ENCODE results near the gene MTUS2.
"Not testable (repeated sequence)": the region's sequence is repeated elsewhere in the genome, so short reads cannot be mapped to it uniquely, and the experiment has no call there.

MTUS2 gene

DNA sequence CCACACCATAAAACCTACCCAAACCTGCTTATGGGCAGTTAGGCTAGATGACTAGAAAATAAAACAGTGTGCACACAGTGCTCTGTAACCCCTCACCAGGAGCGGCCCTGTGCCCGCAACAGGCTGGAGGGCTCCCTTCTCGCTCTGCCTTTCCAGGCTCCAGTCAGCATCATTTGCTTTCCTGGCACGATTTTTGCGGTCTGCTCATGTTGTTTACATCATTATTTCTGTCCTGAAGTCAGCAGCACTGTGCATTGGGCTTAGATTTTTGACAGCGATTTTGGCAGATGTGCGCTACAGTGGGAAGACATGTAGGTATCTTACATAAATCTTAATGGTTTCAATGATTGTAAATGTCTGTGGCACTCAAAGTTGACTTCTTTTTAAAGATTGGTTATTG lies 344.0 kb downstream of the MTUS2 start:
- no peak for DNase-seq (ENCODE audit: low spot score)

DNA sequence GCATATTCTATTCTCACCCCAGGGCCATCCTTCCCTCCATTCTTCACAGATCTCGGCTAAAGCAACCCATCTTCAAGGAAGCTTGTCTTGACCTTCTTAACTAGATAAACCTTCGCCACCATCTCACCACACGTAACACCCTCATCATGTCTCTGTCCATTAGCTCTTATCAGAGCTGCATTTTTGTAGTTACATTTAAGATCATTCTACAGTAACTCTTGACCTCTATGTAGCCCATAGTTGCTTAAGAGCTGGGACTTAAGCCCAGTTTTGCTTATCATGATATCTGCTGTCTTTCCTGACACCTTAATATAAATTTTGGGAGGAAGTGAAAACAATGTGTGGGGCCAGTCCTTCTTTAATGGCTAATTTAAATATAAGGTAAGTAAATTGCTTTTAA lies 345.1 kb downstream of the MTUS2 start:
- no peak for DNase-seq (ENCODE audit: low spot score)

DNA sequence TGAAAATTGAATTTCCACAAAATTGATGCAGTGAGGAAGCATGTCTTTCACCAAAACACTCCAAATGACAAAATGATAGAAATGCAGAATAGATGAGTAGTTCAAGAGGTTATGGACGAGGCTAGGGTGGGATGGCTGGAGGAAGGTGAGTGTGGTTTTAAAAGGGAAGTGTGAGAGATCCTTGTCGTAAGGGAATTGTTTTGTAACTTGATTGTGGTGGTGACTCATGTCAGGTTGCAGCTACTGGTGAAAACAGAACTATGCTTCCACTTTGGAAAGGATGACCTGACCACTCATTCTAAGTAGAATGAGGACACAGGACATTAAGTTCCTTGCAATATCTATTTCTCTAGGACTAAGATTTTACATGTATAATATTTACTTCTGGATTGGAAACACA lies 345.7 kb downstream of the MTUS2 start:
- no peak for DNase-seq (ENCODE audit: low spot score)

DNA sequence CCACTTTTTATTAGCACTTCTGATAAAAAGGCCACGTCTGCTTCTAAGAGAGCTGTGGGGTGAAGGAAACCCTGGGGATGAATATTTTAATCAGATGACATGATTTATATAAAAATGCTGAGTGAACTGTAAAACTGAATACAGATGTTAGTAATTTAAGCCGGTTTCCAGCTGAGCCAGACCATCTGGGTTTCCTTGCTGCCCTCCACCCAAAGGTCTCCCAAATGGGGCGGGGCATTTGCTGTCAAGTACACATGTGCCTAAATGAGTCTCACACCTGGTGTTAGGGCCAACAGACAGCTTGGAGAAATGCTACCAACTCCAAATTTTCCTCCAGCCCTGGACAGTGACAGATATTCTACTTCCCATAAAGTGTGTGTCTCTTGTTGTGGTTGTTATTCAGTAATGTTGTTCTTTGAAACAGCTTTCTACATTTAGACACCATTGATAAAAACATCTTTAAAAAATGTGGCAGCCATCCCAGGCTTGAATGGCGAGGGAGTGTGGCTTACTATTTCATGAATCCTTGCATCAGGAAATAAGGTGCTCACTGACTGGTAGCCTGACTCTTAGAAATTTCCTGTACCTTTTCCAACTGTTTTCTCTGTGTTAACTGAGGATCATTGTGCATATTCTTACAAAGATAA lies 350.4 kb downstream of the MTUS2 start:
- DNase-seq (ENCODE audit: low spot score): no peak

DNA sequence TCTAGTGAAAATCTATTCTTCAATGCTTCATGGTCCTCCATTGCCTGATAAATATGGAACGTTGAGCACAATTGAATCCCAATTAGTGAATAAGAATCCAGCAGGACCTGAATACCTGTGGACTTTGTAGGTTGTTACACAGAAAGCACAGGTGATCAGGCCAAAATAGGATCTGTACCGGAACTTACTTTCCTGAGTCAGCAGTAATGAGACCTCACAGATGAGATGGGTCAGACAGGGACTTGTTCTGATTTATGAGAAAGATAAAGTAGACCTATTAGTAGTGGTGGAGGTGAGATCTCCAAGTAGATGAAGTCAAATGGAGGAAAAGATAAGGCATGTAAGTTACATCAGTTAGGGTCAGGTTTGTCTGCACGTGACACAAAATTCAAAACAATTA lies 351.1 kb downstream of the MTUS2 start:
- DNase-seq (ENCODE audit: low spot score): no peak

DNA sequence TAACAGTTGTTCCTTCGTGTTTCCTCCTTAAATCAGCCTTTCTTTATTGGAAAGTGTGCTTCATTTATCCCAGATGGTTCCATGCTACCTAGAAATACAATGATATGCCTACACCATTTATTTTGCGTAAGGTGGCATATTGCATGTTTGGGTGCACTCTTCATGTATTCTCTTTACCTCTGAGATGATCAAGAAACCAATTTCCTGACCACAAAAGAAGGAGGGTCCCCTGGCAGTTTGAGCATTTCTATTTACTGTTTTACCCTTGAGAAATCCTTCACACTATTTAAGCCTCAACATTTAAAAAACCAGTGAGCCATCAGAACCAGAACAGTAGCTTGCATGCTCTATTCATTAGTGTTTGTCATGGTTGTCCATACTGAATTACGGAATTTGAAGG lies 354.0 kb downstream of the MTUS2 start:
- DNase-seq (ENCODE audit: low spot score): no peak

DNA sequence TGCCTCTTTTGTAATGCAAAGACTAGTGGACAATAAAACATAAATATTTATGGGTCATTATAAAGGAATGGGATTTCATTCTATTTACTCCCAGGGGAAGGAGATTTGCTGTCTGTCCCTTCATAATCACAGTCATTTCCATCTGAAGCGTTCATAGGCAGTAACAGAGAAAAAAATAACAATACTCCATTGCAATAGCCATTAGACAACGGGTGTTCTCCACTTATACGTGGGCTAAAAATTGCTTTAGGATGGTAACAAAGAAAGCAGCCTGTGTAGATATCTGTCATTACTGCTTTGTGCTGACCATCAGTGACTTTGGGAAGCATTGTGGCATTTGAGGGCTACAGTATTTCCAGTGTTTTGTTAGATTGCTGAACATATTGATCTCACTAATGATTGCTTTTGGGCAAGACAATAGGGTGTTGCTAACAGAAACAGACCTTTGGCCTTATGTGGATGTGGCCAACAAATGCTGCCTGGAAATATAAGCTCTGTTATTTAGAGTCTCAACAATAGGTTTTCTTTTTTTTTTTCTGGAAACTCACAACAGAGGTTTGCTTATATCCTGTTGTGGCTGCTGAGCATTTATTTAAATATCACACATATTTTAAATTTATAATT lies 355.2 kb downstream of the MTUS2 start:
- no peak for DNase-seq (ENCODE audit: low spot score)

DNA sequence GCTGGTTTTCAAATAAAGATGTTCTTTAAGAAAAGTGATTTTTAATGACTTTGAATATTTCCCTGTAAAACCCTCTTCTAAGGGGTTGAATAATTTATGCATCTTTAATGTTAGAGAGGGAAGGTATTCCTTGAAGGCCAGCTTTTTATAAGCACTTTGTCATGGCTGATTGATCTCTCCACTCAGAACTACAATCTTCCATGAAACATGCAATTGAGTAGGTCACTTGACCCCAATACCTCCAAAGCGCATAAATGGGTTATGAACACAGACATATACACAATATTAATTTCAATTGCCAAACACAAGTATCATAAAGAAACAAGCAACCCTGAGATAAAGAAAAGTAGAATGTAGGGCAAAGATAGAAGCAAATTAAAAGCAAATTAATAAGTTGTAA lies 359.9 kb downstream of the MTUS2 start:
- DNase-seq (ENCODE audit: low spot score): no peak

DNA sequence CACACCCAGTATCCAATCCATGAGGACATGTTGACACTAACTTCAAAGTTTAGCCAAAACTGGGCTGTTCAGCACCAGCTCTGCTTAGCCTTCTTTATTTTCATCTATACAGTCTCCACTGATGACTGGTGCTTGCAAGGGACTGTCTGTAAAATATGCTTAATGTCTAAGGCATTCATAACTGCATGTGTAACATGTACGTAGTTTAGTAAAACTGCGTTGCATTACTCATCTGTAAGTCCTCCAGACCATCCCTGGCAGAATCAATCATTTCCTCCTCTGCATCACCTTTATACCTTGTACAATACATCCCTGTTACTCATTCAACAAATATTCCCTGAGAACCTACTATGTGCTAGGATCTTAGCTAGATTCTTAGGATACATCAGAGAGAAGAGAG lies 362.1 kb downstream of the MTUS2 start:
- DNase-seq (ENCODE audit: low spot score): no peak

DNA sequence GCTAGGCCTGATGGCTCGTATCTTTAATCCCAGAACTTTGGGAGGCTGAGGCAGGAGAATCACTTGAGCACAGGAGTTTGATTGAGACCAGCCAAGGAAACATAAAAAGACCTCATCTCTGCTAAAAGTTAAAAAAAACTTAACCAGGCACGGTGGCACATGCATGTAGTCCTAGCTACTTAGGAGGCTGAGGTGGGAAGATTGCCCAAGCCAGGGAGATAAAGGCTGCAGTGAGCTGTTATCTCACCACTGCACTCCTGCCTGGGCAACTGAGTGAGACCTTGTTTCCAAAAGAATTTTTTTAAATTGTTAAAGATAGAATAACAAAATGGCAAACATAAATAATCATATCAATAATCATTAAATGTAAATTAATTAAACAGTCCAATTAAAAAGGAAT lies 365.8 kb downstream of the MTUS2 start:
- DNase-seq (ENCODE audit: low spot score): no peak

DNA sequence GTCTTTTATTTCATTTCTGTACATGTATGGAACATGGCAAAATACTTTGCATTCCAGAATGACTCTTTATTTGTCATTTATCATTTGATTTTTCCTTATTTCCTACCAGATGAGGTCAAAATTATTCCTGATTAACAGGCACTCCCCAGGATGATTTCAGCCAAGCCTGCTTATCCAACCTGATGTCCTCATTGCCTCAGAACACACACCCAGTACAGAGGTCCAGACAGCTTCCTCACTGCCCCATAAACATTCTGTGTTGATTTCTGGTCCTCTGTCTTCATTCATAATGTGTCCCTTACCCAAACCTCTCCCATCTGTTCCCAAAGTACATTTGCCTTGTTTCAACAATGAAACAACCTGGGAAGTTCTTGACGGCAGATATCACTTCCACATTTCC lies 367.4 kb downstream of the MTUS2 start:
- DNase-seq (ENCODE audit: low spot score): no peak

DNA sequence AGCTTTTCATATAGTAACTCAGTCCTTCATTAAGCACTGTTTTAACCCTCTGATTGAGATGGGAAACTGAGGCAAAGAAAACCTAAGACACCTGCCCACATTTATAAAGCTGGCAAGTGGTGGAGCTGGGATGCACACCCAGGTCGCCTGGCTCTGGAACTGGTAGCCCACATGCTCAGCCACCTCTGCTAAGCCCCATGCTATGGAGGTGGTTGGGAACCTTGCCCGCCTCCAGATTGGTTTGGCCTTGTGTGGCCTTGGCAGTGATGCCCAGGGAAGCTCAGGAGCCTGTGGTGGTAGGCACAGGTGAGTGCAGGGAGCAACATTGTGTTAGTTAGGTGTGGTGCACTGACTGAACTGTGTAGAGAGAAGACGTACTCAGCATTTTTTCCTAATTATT lies 370.2 kb downstream of the MTUS2 start:
- DNase-seq (ENCODE audit: low spot score): no peak

DNA sequence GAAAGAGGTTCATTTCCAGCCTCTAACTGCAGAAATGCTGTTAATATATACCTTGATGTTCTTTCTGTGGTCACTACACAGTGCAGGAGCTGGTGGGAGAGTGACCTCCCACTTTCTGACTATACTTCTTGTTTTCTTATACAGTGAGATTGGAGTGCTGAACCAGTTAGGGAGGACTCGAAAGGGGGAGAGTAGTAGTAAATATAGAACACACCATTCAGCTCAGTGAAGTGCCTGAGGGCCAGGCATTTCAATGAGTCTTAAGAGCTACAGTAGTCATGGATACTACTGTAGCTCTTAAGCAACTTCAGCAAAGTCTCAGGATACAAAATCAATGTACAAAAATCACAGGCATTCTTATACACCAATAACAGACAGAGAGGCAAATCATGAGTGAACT lies 372.9 kb downstream of the MTUS2 start:
- no peak for DNase-seq (ENCODE audit: low spot score)

DNA sequence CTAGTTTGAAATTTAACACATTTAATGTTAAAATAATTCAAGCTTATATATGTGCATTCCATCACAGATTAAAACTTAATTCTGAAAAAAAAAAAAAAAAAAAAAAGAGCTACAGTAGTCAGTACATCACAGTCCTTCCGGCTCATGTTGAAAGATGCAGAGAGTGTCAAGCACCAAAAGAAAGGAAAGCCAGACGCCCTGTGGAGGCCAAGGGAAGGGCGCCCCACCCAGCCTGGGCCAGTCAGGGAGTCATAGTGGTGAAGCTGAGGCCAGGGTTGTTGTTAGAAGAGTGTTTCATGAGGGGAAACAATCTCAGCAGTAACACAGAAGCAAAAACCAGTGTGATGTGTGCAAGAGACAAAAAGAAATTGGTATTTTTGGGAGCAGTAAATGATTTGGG lies 375.3 kb downstream of the MTUS2 start:
- no peak for DNase-seq (ENCODE audit: low spot score)

DNA sequence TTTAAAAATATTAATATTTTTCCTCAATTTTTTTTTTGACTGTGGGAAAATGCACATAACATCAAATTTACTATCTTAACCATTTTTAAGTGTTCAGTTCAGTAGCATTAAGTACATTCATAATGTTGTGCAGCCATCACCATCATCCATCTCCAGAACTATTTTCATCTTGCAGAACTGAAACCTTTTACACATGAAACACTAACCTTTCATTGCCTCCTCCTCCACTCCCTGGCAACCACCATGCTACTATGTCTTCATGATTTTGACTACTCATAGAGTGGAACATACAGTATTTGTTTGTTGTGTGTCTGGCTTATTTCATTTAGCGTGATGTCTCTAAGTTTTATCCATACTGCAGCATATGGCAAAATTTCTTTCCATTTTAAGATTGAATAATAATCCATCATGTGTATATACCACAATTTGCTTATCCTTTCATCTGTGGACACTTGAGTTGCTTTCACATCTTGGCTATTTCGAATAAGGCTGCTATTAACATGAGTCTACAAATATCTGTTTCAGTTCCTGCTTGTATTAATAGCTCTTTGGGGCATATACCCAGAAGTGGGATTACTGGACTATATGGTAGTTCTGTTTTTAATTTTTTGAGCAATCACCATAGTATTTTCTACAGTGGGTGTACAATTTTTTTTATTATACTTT lies 376.4 kb downstream of the MTUS2 start:
- no peak for DNase-seq (ENCODE audit: low spot score)

DNA sequence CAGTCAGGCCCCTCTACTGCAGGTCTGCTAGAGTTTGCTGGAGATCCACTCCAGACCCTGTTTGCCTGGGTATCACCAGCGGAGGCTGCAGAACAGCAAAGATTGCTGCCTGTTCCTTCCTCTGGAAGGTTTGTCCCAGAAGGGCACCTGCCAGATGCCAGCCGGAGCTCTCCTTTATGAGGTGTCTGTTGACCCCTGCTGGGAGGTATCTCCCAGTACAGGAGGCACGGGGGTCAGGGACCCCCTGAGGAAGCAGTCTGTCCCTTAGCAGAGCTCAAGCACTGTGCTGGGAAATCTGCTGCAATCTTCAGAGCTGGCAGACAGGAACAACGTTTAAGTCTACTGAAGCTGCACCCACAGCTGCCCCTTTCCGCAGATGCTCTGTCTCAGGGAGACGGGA lies 382.6 kb downstream of the MTUS2 start:
- not testable (repeated sequence) for DNase-seq (ENCODE audit: low spot score)

DNA sequence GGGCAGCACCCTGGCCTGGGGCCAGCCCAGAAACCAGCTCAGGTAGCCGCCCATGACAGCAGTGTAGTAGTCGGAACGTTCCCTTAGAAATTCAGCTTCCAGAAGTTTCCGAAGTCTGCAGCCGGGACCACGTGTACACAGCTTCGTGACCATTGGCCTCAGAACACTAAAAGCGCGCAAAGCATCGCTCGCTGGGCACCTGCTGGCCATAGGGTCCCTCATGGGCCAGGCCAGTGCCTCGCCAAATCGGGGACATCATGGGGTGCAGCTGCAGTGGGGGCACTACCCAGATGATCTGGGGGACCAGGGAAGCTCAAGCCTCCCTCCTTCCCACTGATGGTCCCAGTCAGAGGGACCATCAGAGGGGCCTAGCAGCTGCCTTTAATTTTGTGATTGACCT lies 384.5 kb downstream of the MTUS2 start:
- DNase-seq (ENCODE audit: low spot score): no peak

DNA sequence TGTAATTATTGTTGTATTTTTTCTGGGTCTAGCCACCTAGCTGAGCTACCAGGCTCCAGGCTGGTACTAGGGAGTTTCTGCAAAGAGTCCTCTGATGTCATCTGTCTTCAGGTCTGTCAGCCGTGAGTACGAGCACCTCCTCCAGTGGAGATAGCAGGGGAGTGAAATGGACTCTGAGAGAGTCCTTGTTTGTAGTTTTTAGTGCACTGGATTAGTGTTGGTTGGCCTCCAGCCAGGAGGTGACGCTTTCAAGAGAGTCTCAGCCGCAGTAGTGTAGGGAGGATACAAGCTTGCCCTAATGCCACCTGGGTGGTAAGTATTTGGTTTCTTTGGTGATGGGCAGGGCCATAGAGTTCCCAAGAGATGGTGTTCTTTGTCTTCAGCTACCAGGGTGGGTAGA lies 390.5 kb downstream of the MTUS2 start:
- no peak for DNase-seq (ENCODE audit: low spot score)

DNA sequence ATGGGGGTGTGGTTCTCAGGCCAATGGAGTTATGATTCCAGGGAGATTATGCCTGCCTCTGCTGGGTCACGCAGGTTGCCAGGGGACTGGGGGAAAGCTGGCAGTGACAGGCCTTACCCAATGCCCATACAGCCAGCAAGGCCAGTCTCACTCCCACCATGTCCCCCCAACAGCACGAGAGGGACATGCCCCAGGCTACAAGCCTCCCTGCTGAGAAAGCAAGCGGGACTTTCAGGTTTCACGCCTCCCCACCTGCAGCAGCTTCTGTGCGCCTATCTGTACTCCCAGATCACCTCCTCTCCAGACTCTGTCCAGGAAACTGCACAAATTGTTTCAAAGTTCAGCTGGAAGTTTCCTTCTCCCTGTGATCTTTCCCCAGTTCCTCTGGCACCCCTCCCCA lies 391.0 kb downstream of the MTUS2 start:
- not testable (repeated sequence) for DNase-seq (ENCODE audit: low spot score)

DNA sequence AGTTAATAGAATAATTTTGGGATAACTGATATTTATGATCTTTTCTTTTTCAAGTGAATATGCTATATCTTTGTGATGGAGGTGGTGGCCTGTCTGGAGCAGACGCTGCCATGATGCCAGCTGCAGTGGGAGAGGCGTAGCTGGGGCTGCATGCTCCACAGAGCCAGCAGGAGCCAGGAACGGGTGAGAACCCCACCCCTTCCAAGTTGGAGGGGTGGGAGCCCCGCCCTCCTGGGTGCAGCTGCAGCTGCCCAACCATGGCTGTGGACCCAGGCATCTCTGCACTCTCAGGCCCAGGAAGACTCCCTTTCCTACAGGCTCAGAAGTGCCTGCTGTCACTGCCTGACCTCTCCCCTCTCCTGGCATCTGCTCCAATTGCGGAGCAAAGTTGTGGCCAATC lies 402.3 kb downstream of the MTUS2 start:
- DNase-seq (ENCODE audit: low spot score): no peak

DNA sequence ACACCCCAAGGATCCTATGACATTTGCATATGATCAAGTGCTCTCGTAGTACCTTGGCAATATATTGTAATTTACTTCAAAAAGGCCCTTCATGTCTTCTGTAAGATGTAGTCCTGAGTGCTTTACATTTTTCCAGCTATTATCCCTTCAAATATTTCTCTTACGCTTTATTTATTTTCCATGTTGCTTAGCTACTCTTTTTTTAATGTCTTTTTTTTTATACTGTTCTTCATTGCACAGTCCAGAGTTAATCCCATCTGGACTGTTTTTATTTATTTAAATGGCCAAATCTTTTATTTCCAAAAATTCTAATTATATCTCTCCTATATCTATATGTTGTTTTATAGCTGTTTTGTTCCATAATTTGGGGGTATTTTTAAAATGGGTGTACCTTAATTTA lies 404.1 kb downstream of the MTUS2 start:
- DNase-seq (ENCODE audit: low spot score): no peak

DNA sequence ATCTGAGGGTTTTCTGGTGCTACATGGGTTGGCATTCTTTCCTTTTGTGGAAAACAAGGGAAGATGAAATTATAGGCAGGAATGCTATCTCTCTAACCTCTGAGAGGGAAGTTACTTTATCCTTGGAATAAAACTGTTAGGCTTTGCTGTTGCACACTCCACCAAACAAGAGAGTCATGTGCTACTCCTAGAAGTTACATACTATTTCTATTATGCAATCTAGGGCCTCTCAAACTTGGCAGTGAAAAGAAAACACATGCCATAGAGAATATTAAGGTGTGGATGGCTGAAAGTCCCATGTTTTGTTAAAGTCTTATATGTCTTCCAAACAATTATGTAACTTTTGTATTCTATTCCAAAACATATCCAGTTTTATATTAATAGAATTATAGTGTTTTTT lies 407.4 kb downstream of the MTUS2 start:
- DNase-seq (ENCODE audit: low spot score): no peak

DNA sequence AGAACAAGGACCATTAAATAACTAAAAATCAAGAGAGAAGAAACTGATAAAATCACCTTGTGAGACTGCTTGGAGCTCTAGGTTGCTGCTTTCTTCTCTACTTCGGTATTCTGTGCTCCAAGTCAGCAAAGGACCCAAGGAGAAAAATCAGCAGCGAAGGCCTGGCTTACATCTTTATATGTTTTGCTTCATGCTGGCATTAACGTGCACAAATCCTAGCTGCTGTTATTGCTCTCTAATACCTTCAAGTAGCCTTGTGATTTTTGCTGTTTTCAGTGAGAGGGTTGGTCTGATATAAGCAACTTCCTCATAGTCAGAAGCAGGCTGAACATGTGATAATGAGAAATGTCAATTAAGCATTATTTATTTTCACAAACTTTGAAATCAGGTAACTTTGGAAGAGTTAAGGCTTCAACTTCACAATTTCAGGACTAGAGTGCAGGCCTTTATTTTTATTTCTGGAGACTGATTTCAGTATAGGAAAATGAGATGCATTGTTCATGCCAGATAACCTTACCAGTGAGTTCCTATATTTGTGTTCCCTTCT lies 410.2 kb downstream of the MTUS2 start:
- DNase-seq (ENCODE audit: low spot score): no peak
